Forelimb muscle (tissue), 1 donor: ENCODE data around the gene SEZ6. TPM values are rescaled to one million over a fixed set of nuclear protein-coding genes. Genes with fewer than 3 reads are reported as not detected.

ENCODE experiments used
- DNase-seq: peaks from one replicate; pipeline ENCODE4 v3.0.0-alpha.2; 2013; ENCODE audit warnings: low read depth
- polyA plus RNA-seq: library from polyadenylated mRNA; unstranded; fragments of 120-200 nt; gene quantifications from one replicate; pipeline ENCODE4 v1.2.1, GENCODE V29; 2013; ENCODE audit not compliant: insufficient read length

SEZ6 gene
- polyA plus RNA-seq, 1 donor, result 0.34 TPM

DNA sequence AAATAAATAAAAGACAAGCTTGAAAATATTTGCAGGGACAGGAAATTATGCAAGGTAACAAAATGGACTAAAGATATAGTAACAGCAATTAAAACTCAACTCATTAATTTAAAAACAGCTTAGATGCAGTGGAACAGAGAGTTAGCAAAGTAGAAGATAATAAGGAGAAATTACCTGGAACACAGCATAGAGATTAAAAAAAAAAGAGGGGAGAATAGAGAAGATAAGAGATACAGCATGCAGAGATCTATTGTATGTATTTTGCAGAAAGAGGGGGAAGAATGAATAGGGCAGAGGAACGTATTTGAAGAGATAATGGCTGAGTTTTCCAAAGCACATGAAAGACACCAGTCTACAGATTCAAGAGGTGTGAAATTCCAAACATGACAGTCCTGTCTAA lies 28.7 kb upstream of the SEZ6 start:
- DNase-seq, result no peak

GRCh38 chr17:29032857-29033197 lies 27.0 kb upstream of the SEZ6 start:
- DNase-seq, result no peak

DNA sequence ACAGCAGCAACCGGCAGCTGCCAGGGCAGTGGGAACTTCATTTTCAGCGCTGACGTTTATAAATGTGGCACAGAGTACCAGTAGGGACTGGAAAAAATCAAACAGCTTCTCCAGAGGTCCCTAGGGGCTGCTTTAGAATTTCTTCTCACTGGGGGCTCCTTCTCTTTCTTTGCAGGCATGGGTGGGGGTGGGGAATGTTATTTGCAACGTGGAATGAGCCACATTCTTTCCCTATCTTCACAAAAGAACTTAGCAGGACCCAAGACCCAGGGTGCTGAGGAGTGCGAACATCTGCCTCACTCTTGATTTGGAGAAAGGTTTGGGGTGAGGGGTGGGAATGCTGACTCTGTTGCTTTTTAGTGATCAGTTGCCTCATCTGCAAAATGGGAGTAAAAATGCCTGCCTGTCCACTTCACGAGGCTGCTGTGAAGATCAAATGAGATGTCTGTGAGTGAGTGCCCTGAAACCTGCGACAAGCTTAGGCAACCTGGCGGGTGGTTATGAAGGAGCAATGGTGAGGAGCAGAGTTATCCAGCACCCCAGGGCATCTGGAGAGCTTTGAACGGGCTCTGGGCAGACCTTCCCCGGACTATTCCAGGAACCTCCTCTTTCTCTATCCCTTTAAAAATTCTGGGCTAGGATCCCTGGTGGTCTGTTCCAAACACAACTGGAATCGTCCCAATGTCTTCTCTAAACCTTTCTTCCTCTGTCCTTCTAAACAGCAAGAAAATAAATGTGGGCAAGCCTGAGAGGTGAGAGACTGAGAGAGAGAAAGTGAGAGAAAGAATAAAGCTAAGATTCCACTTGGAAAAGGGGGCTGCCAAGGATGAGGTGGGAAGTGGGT lies 26.4 kb upstream of the SEZ6 start:
- DNase-seq, result no peak

GRCh38 chr17:29031488-29031887 lies 25.7 kb upstream of the SEZ6 start:
- no peak for DNase-seq

GRCh38 chr17:29024316-29024952 lies 18.6 kb upstream of the SEZ6 start:
- no peak for DNase-seq

DNA sequence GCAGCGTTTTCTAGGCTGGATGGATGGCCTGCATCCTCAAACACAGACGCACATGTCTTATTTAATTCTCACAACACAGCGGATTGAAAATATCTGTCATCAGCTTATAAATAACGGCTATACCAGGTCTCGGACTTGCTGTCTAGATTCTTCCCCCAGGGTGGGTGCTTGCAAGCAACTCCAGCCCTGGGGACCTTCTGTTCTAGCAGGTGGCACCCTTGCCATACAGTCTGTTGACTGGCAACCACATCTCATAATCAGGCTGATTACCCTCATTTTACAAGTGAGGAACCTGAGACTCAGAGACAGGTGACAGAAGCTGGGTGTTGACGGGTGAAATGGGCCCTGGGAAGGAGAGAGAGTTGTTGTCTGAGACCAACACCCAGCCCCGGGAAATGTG lies 16.2 kb upstream of the SEZ6 start:
- DNase-seq, result no peak

DNA sequence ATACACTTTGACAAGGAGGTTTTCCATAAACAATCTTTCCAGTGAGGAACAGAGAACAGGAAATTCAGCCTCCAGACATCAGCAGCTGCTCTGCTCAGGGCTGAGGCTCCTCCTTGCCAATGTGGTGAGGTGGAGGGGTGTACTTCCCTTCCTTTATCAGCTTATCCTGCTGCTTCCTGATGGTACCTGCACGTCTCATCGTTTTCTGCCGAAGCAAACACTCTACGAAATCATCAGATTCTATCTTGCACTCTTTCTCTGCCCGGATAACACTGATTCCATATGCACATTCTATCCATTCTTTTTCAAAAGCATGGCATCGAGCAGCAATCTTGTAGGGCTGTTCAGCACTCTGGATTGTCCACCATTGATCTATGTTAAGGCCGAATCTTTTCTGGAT lies 15.4 kb upstream of the SEZ6 start:
- no peak for DNase-seq

DNA sequence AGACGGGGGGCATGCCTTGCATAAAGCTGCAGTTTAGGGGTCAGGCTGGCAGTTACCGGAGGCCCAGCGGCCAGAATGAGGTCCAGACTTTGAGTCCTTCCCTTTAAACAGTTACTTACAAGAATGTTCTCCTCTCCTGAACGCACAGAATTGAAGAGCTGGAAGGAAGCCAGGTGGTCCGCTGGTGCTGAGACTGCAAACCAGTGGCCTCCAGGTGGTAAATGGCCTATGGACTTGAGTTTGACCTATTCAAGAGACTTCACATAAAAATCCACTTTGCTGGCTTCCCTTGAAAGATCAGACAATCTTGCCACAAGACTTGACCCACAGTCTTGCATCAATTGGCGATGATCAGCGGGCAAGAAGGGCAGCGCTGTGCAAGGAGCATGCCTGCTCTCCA lies 14.7 kb upstream of the SEZ6 start:
- DNase-seq, result no peak

GRCh38 chr17:29019475-29020181 lies 13.8 kb upstream of the SEZ6 start:
- no peak for DNase-seq

- DNase-seq, result no peak
These were observed 13.1 kb upstream of the SEZ6 start for GRCh38 chr17:29018788-29019474.

DNA sequence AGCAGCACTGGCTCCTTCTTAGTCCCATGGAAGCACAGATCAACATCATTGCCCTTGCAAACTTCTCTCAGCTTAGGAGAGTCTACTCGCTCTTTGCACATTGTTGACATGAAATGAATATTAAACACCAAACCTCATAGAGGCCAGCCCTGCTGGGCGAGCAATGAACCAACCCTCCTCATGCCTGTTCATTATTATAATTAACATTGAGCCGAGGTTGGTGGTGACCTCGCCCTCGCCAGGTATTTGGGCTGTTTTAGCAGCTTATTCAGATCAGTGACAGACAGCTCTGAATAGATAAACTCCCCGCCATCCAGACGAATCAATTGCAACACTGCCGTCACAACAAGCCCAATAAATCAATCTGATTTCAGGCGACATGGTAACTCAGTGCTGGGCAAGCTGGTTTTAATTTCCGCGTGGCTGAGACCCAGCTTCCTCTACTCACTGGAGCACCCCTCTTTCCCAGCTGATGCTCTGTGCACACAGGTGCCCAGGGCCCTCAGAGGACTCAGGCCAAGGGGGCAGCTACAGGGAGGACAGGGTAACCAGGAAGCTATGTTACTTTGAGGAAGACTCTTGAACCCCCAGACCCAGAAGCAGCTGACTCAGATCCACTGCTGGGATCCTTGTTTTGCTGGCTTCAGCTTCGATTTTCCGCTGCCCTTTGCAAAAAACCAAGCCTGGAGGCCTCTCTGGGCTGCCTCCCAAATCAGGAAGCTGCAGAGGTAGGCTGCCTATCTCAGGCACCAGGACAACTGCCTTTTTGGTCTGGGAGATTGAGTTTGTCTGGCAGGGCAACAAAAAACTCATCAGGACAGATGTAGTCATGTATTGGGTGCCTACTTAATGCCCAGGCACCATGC lies 10.7 kb upstream of the SEZ6 start:
- no peak for DNase-seq

DNA sequence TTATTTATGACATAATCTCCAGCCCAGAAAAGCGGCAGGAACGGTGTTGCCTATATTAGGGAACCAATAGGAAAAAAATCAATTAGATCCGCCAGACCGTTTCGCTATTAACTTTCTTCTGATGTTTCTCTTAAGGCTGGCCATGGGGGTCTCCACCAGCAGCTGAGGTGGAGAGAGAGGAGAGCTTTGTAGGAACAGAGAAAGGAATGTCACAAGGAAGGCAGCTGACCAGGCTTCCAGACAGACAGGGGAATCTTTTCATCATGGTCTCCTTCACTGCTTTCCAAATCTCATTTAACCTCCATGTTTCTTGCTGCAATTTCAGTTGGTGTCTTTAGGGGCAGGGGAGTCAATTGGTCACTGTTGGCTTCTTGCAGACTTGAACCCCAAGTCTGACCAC lies 8.9 kb upstream of the SEZ6 start:
- no peak for DNase-seq

- no peak for DNase-seq
These were observed 6.7 kb upstream of the SEZ6 start for GRCh38 chr17:29012535-29012934.

DNA sequence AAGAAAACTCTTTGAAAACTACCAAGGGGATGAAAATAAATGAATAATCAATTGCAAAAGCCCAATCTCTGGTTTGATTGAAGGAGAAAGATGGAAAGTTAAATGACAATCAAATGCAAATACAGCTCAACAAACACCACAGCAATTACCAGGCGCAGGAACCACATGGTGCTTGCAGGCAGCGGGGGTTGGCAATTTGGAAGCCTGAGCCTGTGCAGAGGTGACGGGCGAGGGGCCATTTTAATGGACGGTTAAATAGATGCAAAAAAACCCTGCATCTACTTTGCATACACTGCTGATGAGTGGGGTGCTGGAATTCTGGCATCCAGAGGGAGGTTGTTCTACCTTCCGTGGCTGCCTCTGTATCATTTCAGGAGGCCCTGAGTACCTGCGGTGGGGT lies 4.8 kb upstream of the SEZ6 start:
- DNase-seq, result no peak

DNA sequence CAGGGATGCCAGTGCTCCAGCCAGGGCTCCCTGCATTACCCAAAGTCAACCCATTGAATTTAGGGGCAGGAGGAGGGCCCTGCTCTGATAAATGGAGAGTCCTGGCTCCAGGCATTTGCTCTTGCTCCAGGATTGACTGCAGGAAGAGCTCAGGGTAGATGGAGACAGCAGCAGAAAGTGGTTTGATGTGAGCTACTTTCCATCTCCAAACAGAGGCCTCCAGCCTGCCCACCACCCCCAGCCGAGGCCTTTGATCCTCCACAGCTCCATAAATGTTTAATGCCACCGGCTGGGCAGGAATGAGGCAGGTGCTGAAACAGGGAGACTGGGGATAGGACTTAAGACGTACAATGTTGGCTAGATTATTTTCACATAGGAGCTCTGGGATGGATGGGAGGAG lies 4.3 kb upstream of the SEZ6 start:
- DNase-seq, result no peak

GRCh38 chr17:29008591-29008990 lies 2.8 kb upstream of the SEZ6 start:
- no peak for DNase-seq

- no peak for DNase-seq
These were observed 2.1 kb upstream of the SEZ6 start for GRCh38 chr17:29007860-29008455.

- no peak for DNase-seq
These were observed 1.6 kb upstream of the SEZ6 start for GRCh38 chr17:29007456-29007855.

- DNase-seq, result no peak
These were observed 1.6 kb downstream of the SEZ6 start for GRCh38 chr17:29004081-29004692.

DNA sequence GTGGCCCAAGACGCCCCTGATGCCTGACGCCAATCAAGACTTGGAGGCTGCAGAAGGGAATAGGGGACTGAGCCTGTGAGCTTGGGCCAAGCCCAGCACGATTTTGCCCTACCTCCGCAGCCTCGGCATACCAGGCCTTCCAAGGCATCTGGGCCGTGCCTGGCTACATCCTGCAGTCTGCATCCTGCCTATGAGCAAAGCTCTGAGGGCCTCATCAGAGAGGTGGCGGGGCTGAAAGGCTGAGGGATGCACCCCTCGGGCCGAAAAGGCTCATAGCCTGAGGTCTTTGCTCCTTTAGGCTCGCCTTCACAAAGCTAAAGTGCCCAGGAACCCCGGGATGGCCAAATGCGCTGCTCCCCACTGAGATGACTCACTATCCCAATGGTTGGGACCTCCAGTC lies 2.5 kb downstream of the SEZ6 start:
- no peak for DNase-seq

DNA sequence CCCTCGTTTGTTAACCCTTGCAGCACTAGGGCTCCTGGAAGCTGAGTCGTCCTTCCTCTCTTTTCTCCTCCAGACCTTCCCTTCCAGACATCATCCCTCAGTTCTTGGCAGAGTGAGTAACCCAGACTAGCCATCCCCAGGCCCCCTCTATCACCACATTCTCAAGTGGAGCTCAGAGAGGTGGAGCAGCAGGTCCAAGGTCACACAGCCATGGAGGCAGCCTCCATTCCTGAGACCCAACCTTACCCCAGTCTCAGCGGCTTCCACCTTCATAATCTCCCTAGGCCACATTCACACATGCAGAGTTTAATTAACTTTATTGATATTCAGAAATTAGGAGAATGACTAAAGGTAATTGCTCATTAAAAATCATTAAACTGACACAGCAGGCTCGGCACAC lies 3.0 kb downstream of the SEZ6 start:
- DNase-seq, result no peak
